Right lobe of liver (tissue), 4 donors: ENCODE results near the gene AEBP1.

Experiments used
- CTCF ChIP-seq, 4 donors: fragments of 200-600 bp in 3 of 4; fragments of 450-650 bp in 1 of 4; IDR thresholded peaks; one replicate each; pipeline versions ENCODE4 v1.5.1 to v1.8.0; 2016 to 2022; ENCODE audit warnings: antibody characterized with exemption in 4 of 4, mild to moderate bottlenecking in 2 of 4
- POLR2A ChIP-seq: fragments of 450-650 bp; IDR thresholded peaks from one replicate; pipeline ENCODE4 v1.6.1; 2017; ENCODE audit warnings: antibody characterized with exemption, mild to moderate bottlenecking
- donor health status: DM: no; HTN: no; CAD: no.
- donor health status: DM: no; HTN: no; CAD: no.
- donor health status: DM: no; HTN: yes; CAD: no.

DNA sequence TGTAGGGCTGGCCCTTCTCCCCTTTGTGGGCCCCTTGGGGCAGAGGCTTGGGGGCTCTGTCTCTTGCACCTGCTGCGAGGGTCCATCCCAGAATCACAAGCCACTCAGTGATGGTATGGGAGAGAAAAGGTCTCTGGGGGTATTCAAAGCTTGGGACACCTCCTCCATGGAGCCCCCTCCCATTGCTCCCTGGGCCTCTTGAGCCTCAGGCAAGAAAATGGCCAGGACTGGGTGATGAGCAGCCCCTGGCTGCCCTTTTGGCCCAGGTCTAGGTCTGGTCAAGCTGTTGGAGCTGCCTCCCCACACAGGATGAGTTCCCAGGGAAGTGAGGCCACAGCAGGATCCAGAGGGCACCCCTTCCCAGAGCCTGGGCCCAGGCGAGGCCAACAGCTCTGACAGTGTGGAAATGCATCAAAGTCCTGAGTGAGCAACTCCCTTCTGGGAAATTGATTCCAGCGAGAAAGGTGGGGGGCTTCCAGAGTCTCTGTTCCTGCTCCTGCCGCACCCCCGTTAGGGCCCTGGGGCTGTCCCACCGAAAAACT lies 40.4 kb downstream of the AEBP1 start:
- no peak for TF ChIP-seq CTCF (IDR thresholded peaks at IDR 0.05)
- no peak for TF ChIP-seq POLR2A
